AG09309 (cell line): Measurements from ENCODE around the gene SCN2B.
"Not testable (repeated sequence)": the region's sequence is repeated elsewhere in the genome, so short reads cannot be mapped to it uniquely, and the experiment has no call there.

ENCODE experiments used
- DNase-seq: peaks from one replicate; pipeline ENCODE4 v3.0.0-alpha.2; 2010; ENCODE audit warnings: low read depth
- H3K4me3 ChIP-seq: 2 replicates; pipeline ENCODE4 v1.5.1; 2011; ENCODE audit warnings: mild to moderate bottlenecking, low read depth, low read length, moderate library complexity; ENCODE audit not compliant: control insufficient read depth
- TF ChIP-seq, protein P1 (sequence below): IDR thresholded peaks from 2 replicates; pipeline ENCODE4 v1.5.1; 2011; ENCODE audit warnings: mild to moderate bottlenecking, low read depth, low read length, inconsistent platforms; ENCODE audit not compliant: insufficient read depth, control insufficient read depth; ENCODE audit errors: missing control alignments

Gene SCN2B

DNA sequence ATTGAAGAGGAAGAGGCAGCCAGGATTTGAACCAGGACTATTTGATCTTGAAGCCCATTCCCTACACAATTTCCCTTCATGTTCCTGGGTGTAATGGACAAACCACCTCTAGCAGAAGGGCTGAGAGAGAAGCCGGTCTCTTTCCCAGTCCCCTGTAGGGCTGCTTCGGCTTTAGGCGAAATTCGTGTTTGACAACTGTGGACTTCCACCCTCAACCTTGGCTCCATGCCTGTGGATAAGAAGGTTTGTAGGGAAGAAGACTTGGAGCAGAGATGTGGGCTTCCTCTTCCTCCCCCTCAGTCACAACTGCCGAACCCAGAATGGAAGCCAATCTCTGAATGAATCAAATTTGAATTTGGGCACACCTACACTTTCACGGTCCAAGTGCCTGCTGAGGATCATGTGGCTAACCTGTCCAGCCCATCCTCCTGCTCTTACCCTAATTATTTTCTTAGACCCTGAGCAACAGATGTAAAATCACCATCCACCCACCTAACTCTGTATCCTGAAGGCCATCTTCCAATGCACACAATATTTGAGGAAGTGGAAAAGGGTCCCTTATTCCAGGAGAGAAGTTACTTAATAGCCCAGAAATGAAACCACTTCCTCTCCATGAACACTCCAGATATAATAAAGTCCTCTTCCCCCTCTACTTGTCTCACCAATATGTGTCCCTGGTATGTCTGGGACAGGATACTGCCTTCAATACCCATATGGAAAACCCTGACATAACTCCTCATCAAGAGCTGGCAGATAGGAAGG lies 10.1 kb upstream of the SCN2B start:
- TF ChIP-seq, protein P1, sequence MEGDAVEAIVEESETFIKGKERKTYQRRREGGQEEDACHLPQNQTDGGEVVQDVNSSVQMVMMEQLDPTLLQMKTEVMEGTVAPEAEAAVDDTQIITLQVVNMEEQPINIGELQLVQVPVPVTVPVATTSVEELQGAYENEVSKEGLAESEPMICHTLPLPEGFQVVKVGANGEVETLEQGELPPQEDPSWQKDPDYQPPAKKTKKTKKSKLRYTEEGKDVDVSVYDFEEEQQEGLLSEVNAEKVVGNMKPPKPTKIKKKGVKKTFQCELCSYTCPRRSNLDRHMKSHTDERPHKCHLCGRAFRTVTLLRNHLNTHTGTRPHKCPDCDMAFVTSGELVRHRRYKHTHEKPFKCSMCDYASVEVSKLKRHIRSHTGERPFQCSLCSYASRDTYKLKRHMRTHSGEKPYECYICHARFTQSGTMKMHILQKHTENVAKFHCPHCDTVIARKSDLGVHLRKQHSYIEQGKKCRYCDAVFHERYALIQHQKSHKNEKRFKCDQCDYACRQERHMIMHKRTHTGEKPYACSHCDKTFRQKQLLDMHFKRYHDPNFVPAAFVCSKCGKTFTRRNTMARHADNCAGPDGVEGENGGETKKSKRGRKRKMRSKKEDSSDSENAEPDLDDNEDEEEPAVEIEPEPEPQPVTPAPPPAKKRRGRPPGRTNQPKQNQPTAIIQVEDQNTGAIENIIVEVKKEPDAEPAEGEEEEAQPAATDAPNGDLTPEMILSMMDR = no peak
- DNase-seq = no peak

DNA sequence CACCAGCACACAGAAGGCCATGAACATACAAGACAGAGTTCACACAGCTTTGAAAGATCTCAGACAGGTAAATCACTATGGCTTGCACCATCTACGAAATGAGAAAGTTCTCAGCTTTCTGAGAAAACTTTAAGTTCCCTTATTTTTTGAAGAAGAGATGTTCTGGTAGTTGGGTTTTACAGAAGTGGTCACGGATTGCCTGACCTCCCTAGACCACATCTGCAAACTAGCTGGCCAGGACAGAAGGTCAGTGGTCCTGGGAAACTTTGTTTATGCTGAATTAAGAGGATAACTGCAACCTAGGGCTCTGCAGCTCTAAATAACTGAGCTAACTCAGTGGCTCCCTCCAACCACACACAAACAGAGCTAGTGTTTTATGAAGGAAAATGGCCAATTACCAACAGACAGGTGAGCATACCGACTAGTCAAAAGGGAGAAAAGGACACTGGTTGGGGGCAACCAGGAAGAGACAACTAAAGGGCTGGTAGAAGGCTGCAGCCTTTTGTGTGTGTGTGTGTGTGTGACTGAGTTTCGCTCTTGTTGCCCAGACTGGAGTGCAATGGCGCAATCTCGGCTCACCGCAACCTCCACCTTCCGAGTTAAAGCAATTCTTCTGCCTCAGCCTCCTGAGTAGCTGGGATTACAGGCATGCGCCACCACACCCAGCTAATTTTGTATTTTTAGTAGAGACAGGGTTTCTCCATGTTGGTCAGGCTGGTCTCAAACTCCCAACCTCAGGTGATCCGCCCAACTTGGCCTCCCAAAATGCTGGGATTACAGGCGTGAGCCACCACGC lies 8.5 kb upstream of the SCN2B start:
- TF ChIP-seq, protein P1 = no peak
- H3K4me3 ChIP-seq = no peak overlapping the region
- no peak for DNase-seq

More for the DNA sequence above, 10.1 kb upstream of the SCN2B start:
- no peak overlapping the region for H3K4me3 ChIP-seq

DNA sequence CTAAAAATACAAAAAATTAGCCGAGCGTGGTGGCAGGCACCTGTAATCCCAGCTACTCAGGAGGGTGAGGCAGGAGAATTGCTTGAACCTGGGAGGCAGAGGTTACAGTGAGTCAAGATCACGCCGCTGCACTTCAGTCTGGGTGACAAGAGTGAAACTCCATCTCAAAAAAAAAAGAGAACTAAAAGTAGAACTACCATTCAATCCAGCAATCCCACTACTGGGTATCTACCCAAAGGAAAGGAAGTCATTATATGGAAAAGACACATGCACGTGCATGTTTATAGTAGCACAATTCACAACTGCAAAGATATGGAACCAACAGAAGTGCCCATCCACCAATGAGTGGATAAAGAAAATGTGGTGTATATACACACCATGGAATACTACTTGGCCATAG lies 7.3 kb upstream of the SCN2B start:
- not testable (repeated sequence) for DNase-seq

GRCh38 chr11:118180300-118180703 lies 3.9 kb upstream of the SCN2B start:
- no peak overlapping the region for H3K4me3 ChIP-seq
- TF ChIP-seq, protein P1 = no peak
- no peak for DNase-seq

More for the DNA sequence above, 7.3 kb upstream of the SCN2B start:
- not testable (repeated sequence) for H3K4me3 ChIP-seq

DNA sequence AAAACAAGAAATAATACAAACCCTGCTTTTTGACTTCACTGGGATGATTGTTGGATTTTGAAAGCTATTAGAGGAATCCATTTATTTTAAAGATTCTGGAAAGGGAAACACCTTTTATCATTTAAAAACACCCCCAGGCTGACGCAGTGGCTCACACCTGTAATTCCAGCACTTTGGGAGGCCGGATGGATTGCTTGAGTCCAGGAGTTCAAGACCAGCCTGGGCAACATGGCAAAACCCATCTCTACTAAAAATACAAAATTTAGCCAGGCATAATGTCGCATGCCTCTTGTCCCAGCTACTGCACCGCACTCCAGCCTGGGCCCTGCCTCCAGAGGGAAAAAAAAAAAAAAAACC lies 317 bp upstream of the SCN2B start:
- TF ChIP-seq, protein P1 = no peak
- no peak for DNase-seq
- H3K4me3 ChIP-seq = no peak overlapping the region

- no peak for DNase-seq
- TF ChIP-seq, protein P1 = no peak
- no peak overlapping the region for H3K4me3 ChIP-seq
Measured at GRCh38 chr11:118175031-118175992, 1.1 kb downstream of the SCN2B start.
